Glomerular visceral epithelial cell (primary cell): Measurements from ENCODE around the gene ST3GAL3.

Experiments
- DNase-seq: peaks from one replicate; pipeline ENCODE4 v3.0.0-alpha.2; 2016; ENCODE audit errors: extremely low spot score

Gene ST3GAL3

GRCh38 chr1:43938892-43939587, 231.7 kb downstream of the ST3GAL3 start:
- DNase-seq: no peak

DNA sequence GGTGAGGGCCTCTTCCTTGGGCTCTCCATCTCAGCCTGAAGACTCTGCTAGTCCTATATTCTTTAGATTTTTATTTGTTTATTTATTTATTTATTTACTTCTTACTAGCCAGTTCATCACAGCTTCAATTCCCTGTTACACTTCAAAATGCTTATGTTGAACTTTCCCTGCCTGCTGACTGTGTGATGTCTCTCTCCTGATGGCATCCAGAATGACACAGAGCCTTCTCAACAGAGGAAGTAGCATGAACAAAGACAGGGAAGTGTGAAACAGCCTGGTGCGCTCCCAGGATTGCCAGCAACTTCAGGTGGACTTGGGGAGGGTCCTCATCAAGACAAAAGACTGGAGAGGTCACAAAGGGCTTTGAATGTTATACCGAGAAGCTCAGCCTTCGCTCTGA, 235.1 kb downstream of the ST3GAL3 start:
- no peak for DNase-seq

- no peak for DNase-seq
These were observed 237.5 kb downstream of the ST3GAL3 start for GRCh38 chr1:43944860-43945259.

GRCh38 chr1:43945674-43946235, 238.4 kb downstream of the ST3GAL3 start:
- no peak for DNase-seq

DNA sequence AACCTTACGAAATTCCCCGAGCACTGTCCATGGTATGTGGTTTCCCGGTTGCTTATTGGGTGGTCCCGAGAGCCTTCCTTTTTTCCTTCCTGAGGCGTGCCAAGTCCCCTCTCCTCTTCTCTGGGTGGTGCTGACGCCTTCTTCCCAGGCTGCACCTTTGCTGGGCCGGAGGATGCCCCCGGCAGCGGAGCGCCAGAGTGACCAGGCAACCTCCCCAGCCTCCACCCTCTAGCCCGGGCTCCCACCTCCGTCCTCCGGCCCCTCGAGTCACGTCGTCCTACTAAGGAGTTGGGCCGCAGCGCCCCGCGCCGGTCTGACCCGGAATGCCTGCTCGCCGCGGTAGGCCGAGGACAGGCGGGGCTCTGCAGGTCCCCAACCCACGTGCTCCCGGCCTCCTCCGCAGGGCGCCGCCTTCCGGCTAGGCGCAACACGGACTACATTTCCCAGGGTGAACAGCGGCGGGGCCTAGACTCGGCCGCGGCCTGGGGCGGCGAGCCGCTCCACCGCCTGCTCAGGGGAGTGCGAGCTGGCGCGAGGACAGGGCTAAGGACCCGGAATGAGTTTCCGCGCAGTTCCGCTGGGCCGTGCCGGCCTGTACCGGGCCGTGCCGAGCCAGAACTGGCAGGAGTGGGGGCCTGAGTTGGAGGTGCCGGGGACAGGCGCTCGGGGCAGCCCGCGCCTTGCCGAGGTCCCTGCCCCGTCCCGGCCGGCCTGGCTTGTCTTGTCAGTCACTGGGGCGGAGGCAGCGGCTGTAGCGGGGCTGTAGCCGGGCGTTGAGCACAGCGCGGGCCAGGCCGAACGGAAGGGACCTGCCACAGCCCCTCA, 239.1 kb downstream of the ST3GAL3 start, which contains the start of gene IPO13:
Gene IPO13 (plus strand): TSS at position 715 of the 825 bp plus-strand sequence. CDS start 651 bp downstream, outside the sequence.
- peak; percentile 96 for DNase-seq

GRCh38 chr1:43947061-43947873, 239.9 kb downstream of the ST3GAL3 start:
- DNase-seq: no peak

DNA sequence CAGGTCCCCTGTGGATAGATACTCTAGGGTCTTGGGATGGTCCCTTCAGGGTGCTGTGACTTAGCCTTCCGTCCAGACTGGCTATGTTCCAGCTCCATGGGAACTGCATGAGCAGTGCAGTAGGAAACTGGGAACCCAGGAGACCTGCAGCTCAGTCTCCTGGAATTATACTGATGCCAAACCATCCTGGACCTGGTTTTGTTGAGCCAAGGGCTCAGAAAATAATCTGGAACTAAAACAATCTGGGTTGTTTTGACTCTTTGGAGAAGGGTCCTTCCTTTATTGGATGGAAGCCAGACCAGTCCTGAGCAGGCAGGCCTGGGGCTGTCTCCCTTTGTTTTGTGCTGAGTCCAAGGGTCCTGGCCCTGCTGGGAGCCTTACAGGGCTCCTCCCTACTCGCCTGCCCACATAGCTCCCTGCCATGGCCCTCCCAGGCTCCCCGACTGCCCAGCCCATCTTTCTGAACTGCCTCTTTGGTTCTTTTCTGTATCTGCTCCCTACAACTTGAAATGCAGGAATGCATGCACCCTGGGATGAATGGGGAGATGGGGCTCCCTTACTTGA, 240.6 kb downstream of the ST3GAL3 start:
- no peak for DNase-seq

DNA sequence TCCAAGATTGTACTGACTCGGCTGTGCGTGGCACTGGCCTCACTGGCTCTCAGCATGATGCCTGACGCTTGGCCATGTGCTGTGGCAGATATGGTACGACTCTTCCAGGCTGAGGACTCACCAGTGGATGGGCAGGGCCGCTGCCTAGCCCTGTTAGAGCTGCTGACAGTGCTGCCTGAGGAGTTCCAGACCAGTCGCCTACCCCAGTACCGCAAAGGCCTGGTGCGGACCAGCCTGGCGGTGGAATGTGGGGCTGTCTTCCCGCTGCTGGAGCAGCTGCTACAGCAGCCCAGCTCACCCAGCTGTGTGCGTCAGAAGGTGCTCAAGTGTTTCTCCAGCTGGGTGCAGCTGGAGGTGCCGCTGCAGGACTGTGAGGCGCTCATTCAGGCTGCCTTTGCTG, 242.3 kb downstream of the ST3GAL3 start:
- DNase-seq: no peak

- peak; percentile 52 for DNase-seq
These were observed 244.0 kb downstream of the ST3GAL3 start for GRCh38 chr1:43951021-43951985.

GRCh38 chr1:43952731-43953346, 245.5 kb downstream of the ST3GAL3 start:
- no peak for DNase-seq

- no peak for DNase-seq
These were observed 246.0 kb downstream of the ST3GAL3 start for GRCh38 chr1:43953361-43953760.

- DNase-seq: no peak
These were observed 246.7 kb downstream of the ST3GAL3 start for GRCh38 chr1:43954036-43954435.

DNA sequence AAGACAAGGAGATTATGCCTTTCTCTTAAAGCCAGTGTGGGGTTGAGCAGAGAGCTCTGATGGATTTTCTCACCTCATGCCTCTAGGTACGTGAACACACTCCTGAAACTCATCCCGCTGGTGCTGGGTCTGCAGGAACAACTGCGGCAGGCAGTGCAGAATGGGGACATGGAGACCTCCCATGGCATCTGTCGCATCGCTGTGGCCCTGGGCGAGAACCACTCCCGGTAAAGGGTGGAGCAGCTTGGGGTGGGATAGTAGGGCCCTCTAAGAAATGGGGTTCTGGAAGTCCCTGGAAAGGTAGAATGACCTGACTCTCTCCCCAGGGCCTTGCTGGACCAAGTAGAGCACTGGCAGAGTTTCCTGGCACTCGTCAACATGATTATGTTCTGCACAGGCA, 248.9 kb downstream of the ST3GAL3 start:
- no peak for DNase-seq

DNA sequence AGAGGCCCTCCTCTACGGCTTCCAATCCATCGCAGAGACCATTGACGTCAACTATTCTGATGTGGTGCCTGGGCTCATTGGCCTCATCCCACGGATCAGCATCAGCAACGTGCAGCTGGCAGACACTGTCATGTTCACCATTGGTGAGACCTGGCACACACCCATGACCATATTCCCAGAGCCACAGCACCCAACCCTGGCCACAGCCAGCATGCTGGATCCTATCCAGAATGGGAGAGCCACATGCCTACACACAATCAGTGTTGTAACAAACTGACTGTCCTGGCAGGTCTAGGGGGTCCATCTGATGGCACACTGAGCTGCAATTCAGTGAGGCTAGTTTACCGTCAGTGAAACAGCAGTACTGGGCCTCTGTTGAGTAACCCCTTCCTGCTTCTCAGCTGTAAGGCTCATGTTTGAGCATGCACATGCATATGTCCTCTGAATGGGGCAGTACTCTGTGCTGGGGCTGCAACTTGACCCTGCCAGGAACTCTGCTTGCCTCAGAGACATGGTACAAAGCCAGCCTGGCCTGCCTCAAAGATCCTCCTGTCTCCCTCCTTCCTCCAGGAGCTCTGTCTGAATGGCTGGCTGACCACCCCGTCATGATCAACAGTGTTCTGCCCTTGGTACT, 250.2 kb downstream of the ST3GAL3 start:
- DNase-seq: no peak

DNA sequence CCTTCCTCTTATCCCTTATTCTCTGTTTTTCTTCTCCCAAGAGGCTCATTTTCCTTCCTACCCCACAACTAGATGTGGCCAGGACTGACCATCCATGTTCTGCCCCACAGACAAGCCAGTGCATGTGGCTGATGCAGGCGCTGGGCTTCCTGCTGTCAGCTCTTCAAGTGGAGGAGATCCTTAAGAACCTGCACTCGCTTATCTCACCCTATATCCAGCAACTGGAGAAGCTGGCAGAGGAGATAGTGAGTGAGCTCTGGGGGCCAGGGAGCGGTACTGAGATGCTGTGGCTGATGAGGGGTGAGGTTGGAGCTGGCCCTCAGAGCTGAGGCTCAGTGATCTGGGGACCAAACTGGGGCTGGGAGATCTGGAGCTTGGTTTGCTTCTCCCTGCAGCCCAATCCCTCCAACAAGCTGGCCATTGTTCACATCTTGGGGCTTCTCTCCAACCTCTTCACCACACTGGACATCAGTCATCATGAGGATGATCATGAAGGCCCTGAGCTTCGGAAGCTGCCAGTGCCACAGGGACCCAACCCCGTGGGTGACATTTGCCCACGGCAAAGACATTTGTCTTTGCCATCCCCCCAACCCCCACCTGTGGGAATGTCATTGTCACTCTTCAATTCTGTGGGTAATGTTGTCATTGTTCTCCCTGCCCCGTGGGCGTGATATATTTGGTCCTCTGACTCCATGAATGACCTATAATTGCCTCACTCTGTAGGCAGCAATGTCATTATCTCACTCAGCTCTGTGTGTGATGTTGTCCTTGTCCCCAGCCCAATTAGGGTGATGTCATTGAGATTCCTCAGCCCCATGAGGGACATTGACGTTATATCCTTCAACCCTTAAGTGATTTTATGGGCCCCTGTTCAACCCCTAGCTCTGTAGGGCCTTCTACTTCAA, 251.3 kb downstream of the ST3GAL3 start:
- no peak for DNase-seq

GRCh38 chr1:43960798-43961197, 253.5 kb downstream of the ST3GAL3 start:
- DNase-seq: no peak

- no peak for DNase-seq
These were observed 254.4 kb downstream of the ST3GAL3 start for GRCh38 chr1:43961692-43962091.

GRCh38 chr1:43962324-43962723, 255.0 kb downstream of the ST3GAL3 start:
- DNase-seq: no peak
